HepG2 (cell line): ENCODE results near the gene VSTM4. TPM values are rescaled to one million over a fixed set of nuclear protein-coding genes. Genes with fewer than 3 reads are reported as not detected.

Experiments used
- ATAC-seq: fragments of 200-7000 bp; cut with Tn5 transposase; 3 replicates; pipeline ENCODE4 v1.9.1; 2020; ENCODE audit warnings: mild to moderate bottlenecking, moderate library complexity
- BruUV-seq: library from RNA; stranded (reverse); fragments of 400-500 nt; replicated peaks from 2 replicates; lab custom pipeline; 2021; lab: Mats Ljungman, UMichigan
- CTCF ChIA-PET: fragments of 300-600 bp; formaldehyde crosslinking; extraction: SDS; loops from one replicate; lab custom pipeline; 2021; ENCODE audit warnings: low total read pairs, inconsistent platforms, low intra/inter-chr PET ratio; lab: Yijun Ruan, JAX
- POLR2A ChIA-PET: fragments of 350-600 bp; sonication (Branson Sonifier 250); formaldehyde crosslinking; loops from one replicate; lab custom pipeline; 2020; ENCODE audit warnings: antibody characterized with exemption, inconsistent platforms; lab: Yijun Ruan, JAX
- DNase-seq: peaks from one replicate; pipeline ENCODE4 v3.0.0-alpha.2; 2015; ENCODE audit warnings: low spot score
- FAIRE-seq: peaks from 3 replicates; lab custom pipeline; 2011; peaks lifted over from hg19 to GRCh38; lab: Jason Lieb, UNC
- H2AFZ ChIP-seq: one replicate; pipeline ENCODE4 v1.6.1; 2011; ENCODE audit warnings: low read length, inconsistent platforms
- H3K27ac ChIP-seq: fragments of 300-600 bp; 3 replicates; pipeline ENCODE4 v1.8.0; 2011; ENCODE audit warnings: mixed run types, mild to moderate bottlenecking, mixed read lengths, low read length, inconsistent platforms; ENCODE audit not compliant: insufficient read depth; ENCODE audit errors: extremely low read length
- H3K27me3 ChIP-seq, 2 experiments: fragments of 200-600 bp in 1 of 2; 2 replicates in 1 of 2; 3 replicates in 1 of 2; pipeline versions ENCODE4 v1.6.0 to v1.8.0; 2011; ENCODE audit warnings: low read length in 2 of 2, mild to moderate bottlenecking in 2 of 2, moderate library complexity in 2 of 2, inconsistent platforms in 1 of 2; ENCODE audit not compliant: insufficient read depth in 2 of 2, control insufficient read depth in 1 of 2
- H3K36me3 ChIP-seq, 2 experiments: fragments of 200-600 bp in 1 of 2; replicated peaks in 1 of 2; 2 replicates in 1 of 2; 3 replicates in 1 of 2; pipeline versions ENCODE4 v1.5.1 to v1.8.0; 2011; ENCODE audit warnings: low read length in 2 of 2, inconsistent platforms in 1 of 2; ENCODE audit not compliant: insufficient read depth in 2 of 2, control insufficient read depth in 1 of 2
- H3K4me1 ChIP-seq: 2 replicates; pipeline ENCODE4 v1.5.1; 2012; ENCODE audit warnings: low read length, inconsistent platforms; ENCODE audit not compliant: insufficient read depth
- H3K4me2 ChIP-seq: 2 replicates; pipeline ENCODE4 v1.6.0; 2011; ENCODE audit warnings: low read depth, low read length, inconsistent platforms
- H3K4me3 ChIP-seq, 3 experiments: fragments of 200-600 bp in 1 of 3; sonication (generic), shearing (Covaris generic) in 1 of 3; replicated peaks in 1 of 3; 2 replicates each; pipeline ENCODE4 v1.5.1; 2011 to 2016; ENCODE audit warnings: low read length in 3 of 3, inconsistent platforms in 2 of 3, low read depth in 2 of 3, mild to moderate bottlenecking in 2 of 3, control low read depth in 1 of 3, mixed read lengths in 1 of 3; ENCODE audit not compliant: insufficient read depth in 1 of 3
- H3K79me2 ChIP-seq: one replicate; pipeline ENCODE4 v1.6.1; 2011; ENCODE audit warnings: low read length, inconsistent platforms; ENCODE audit not compliant: insufficient read depth
- H3K9ac ChIP-seq: 2 replicates; pipeline ENCODE4 v1.6.0; 2011; ENCODE audit warnings: mild to moderate bottlenecking, low read depth, low read length, inconsistent platforms; ENCODE audit not compliant: insufficient read depth
- H3K9me3 ChIP-seq: 2 replicates; pipeline ENCODE4 v1.5.1; 2012; ENCODE audit warnings: mild to moderate bottlenecking, low read length
- H4K20me1 ChIP-seq: 2 replicates; pipeline ENCODE4 v1.6.0; 2011; ENCODE audit warnings: inconsistent platforms, mild to moderate bottlenecking, low read length, moderate library complexity; ENCODE audit not compliant: insufficient read depth
- SRSF1 ChIP-seq: fragments of 200-400 bp; formaldehyde crosslinking; optimal IDR thresholded peaks from 2 replicates; pipeline ENCODE3; 2017; ENCODE audit warnings: mild to moderate bottlenecking, low read depth, low read length, moderate library complexity
- ZNF24 ChIP-seq: fragments of 450-650 bp; IDR thresholded peaks from 2 replicates; pipeline ENCODE4 v1.6.1; 2017; ENCODE audit warnings: antibody characterized with exemption, mild to moderate bottlenecking
- ZNF263 ChIP-seq: sonication (generic); formaldehyde crosslinking; IDR thresholded peaks from 2 replicates; pipeline ENCODE4 v1.4.0; 2020; ENCODE audit warnings: missing genetic modification reagents
- ZNF83 ChIP-seq: sonication (generic); formaldehyde crosslinking; IDR thresholded peaks from 2 replicates; pipeline ENCODE4 v1.4.0; 2020; ENCODE audit warnings: missing genetic modification reagents, mild to moderate bottlenecking, borderline replicate concordance
- WGBS: methylation state at CpG from one replicate; pipeline ENCODE4 v1.1.6; 2017; ENCODE audit warnings: low lambda C conversion rate; 5-methylcytosine and 5-hydroxymethylcytosine counted together
- in situ Hi-C: cut with HindIII; loops from 2 replicates; pipeline ENCODE4 v1.10.0; 2017; ENCODE audit warnings: low pct_unique_long_range_greater_than_20kb; ENCODE audit not compliant: extremely low pct_ligation_motif_present
- intact Hi-C: fragments of 100-400 bp; cut with micrococcal nuclease; formaldehyde crosslinking; loops from one replicate; pipeline ENCODE4 v1.10.0; 2022; ENCODE audit not compliant: unreplicated experiment
- polyA plus RNA-seq, 8 experiments: library from polyadenylated mRNA; depleted of rRNA in 3 of 8; stranded (reverse) in 7 of 8; unstranded in 1 of 8; fragments of >200 nt; fragmentation: Illumina TruSeq in 4 of 8; extraction: Trizol in 4 of 8; gene quantifications; 2 replicates each; pipeline versions ENCODE4 v1.2.1 to v1.2.3, GENCODE V29; 2011 to 2016; ENCODE audit warnings: low read depth in 4 of 8, missing spikeins in 1 of 8, mixed read lengths in 1 of 8; ENCODE audit not compliant: insufficient read depth in 1 of 8
- total RNA-seq, 5 experiments: library from RNA; depleted of rRNA; stranded (reverse); fragments of >200 nt; fragmentation: Illumina TruSeq; extraction: Trizol; gene quantifications; 2 replicates each; pipeline ENCODE4 v1.2.3, GENCODE V29; 2016; ENCODE audit warnings: low read depth in 1 of 5
- TF ChIP-seq, protein P1 (sequence below): sonication (generic); formaldehyde crosslinking; IDR thresholded peaks from 2 replicates; pipeline ENCODE4 v1.5.0; 2020; ENCODE audit warnings: missing genetic modification reagents, mild to moderate bottlenecking, borderline replicate concordance
- TF ChIP-seq, protein P2 (sequence below): sonication (generic); formaldehyde crosslinking; IDR thresholded peaks from 2 replicates; pipeline ENCODE4 v1.8.0; 2022; ENCODE audit warnings: mild to moderate bottlenecking, missing genetic modification reagents; ENCODE audit not compliant: insufficient replicate concordance
- TF ChIP-seq, protein P3 (sequence below): sonication (generic); formaldehyde crosslinking; IDR thresholded peaks from 2 replicates; pipeline ENCODE4 v1.9.0; 2021; ENCODE audit warnings: missing genetic modification reagents, mild to moderate bottlenecking, borderline replicate concordance
- TF ChIP-seq, protein P4 (sequence below): sonication (generic); formaldehyde crosslinking; IDR thresholded peaks from 2 replicates; pipeline ENCODE4 v1.9.0; 2021; ENCODE audit warnings: missing genetic modification reagents, borderline replicate concordance
- TF ChIP-seq, protein P5 (sequence below): sonication (generic); formaldehyde crosslinking; IDR thresholded peaks from 2 replicates; pipeline ENCODE4 v1.8.1; 2023; ENCODE audit warnings: mild to moderate bottlenecking, missing genetic modification reagents

The VSTM4 gene
- total and polyA plus RNA-seq, 2 of the 13 experiments (the other 11 are each of a cell fraction or from before 2014, with no cell fraction given) = not detected

DNA sequence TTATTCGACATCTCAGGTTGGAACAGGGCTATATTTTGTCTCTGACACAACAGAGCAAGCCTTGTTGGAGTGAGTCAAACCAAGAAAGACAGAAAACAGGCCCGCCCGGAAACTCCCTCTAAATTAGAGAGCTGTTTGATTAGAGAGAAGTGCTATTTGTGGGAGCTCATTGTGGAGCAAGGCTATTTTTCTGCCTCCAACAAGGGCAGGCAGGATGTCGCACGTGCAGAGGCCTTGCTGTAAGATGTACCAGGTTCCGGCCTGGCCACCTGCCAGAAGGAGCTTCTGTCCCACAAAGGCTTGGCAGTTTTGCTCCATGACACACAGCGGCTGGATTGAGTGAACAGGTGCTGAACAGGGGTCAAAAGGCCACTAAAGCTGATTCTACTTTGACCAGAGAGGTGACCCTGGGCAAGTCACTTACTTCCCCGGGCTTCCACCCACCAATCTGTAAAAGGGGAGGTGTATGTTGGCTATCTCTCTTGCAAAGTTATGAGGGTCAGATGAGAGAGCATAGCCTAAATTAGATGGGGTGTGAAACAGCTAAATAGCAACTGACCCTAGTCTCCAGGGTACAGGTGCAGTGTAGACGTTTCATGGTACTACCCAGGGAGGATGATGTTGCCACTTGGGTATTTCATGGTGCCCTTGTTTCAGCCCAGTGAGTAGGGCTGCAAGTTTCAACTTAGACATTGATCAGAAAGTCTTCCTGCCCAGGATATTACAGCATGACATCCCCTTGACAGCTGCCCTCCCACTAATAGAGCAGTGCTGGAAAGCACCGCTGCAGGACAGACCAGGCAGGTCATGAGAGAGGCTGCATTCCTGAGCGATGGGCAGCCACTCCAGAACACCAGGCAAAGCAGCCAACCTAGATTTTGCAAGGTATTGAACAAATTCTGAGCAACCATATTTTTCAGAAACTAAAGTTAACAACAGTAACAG is 62.0 kb downstream of the VSTM4 start:
- ChIA-PET POLR2A (no interaction called here), CTCF (no interaction called here)
- Histone ChIP-seq H3K27me3 (0 out of 5 replicates have a peak, but pooled peaks cover 0 to 4% of the 10 kb centered on the region in 2 experiments), H3K27ac (no peak overlapping the region), H3K4me2 (no peak overlapping the region)
- no peak for DNase-seq
- no TSS peak for BruUV-seq
- TF ChIP-seq, protein P1, sequence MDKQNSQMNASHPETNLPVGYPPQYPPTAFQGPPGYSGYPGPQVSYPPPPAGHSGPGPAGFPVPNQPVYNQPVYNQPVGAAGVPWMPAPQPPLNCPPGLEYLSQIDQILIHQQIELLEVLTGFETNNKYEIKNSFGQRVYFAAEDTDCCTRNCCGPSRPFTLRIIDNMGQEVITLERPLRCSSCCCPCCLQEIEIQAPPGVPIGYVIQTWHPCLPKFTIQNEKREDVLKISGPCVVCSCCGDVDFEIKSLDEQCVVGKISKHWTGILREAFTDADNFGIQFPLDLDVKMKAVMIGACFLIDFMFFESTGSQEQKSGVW = no peak
- TF ChIP-seq ZNF263 (CRISPR knock-in tag) (no peak), ZNF83 (CRISPR knock-in tag) (no peak), SRSF1 (no peak), ZNF24 (no peak)
- TF ChIP-seq, protein P2, sequence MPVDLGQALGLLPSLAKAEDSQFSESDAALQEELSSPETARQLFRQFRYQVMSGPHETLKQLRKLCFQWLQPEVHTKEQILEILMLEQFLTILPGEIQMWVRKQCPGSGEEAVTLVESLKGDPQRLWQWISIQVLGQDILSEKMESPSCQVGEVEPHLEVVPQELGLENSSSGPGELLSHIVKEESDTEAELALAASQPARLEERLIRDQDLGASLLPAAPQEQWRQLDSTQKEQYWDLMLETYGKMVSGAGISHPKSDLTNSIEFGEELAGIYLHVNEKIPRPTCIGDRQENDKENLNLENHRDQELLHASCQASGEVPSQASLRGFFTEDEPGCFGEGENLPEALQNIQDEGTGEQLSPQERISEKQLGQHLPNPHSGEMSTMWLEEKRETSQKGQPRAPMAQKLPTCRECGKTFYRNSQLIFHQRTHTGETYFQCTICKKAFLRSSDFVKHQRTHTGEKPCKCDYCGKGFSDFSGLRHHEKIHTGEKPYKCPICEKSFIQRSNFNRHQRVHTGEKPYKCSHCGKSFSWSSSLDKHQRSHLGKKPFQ (CRISPR knock-in tag) = no peak
- TF ChIP-seq, protein P3, sequence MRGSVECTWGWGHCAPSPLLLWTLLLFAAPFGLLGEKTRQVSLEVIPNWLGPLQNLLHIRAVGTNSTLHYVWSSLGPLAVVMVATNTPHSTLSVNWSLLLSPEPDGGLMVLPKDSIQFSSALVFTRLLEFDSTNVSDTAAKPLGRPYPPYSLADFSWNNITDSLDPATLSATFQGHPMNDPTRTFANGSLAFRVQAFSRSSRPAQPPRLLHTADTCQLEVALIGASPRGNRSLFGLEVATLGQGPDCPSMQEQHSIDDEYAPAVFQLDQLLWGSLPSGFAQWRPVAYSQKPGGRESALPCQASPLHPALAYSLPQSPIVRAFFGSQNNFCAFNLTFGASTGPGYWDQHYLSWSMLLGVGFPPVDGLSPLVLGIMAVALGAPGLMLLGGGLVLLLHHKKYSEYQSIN (CRISPR knock-in tag) = no peak
- TF ChIP-seq, protein P4, sequence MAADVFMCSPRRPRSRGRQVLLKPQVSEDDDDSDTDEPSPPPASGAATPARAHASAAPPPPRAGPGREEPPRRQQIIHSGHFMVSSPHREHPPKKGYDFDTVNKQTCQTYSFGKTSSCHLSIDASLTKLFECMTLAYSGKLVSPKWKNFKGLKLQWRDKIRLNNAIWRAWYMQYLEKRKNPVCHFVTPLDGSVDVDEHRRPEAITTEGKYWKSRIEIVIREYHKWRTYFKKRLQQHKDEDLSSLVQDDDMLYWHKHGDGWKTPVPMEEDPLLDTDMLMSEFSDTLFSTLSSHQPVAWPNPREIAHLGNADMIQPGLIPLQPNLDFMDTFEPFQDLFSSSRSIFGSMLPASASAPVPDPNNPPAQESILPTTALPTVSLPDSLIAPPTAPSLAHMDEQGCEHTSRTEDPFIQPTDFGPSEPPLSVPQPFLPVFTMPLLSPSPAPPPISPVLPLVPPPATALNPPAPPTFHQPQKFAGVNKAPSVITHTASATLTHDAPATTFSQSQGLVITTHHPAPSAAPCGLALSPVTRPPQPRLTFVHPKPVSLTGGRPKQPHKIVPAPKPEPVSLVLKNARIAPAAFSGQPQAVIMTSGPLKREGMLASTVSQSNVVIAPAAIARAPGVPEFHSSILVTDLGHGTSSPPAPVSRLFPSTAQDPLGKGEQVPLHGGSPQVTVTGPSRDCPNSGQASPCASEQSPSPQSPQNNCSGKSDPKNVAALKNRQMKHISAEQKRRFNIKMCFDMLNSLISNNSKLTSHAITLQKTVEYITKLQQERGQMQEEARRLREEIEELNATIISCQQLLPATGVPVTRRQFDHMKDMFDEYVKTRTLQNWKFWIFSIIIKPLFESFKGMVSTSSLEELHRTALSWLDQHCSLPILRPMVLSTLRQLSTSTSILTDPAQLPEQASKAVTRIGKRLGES (CRISPR knock-in tag) = no peak
- TF ChIP-seq, protein P5, sequence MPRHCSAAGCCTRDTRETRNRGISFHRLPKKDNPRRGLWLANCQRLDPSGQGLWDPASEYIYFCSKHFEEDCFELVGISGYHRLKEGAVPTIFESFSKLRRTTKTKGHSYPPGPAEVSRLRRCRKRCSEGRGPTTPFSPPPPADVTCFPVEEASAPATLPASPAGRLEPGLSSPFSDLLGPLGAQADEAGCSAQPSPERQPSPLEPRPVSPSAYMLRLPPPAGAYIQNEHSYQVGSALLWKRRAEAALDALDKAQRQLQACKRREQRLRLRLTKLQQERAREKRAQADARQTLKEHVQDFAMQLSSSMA (CRISPR knock-in tag) = no peak
- TF ChIP-seq, all 625 proteins: peak for 0
- 29% methylated on average over 10 of the region's 11 CpGs for WGBS
- H2AFZ ChIP-seq = no peak overlapping the region
- no peaks in the 10 kb centered on the region for H4K20me1 ChIP-seq
- H3K9ac ChIP-seq = no peak overlapping the region
- H3K4me1 ChIP-seq = no peaks in the 10 kb centered on the region
- no peak overlapping the region for H3K4me3 ChIP-seq
- no peaks in the 10 kb centered on the region for H3K79me2 ChIP-seq
- no peak for ATAC-seq
- H3K36me3 ChIP-seq = no peaks in the 10 kb centered on the region
- intact Hi-C loops (no loop called here), in situ Hi-C loops (no loop called here)
- no peak for FAIRE-seq
- no peaks in the 10 kb centered on the region for H3K9me3 ChIP-seq
